ENCODE data around the gene ANKRD9.

ANKRD9 gene

GRCh38 chr14:102528431-102529170, 19.0 kb upstream of the ANKRD9 start:
- no peak for DNase-seq
- TF ChIP-seq, protein P1, sequence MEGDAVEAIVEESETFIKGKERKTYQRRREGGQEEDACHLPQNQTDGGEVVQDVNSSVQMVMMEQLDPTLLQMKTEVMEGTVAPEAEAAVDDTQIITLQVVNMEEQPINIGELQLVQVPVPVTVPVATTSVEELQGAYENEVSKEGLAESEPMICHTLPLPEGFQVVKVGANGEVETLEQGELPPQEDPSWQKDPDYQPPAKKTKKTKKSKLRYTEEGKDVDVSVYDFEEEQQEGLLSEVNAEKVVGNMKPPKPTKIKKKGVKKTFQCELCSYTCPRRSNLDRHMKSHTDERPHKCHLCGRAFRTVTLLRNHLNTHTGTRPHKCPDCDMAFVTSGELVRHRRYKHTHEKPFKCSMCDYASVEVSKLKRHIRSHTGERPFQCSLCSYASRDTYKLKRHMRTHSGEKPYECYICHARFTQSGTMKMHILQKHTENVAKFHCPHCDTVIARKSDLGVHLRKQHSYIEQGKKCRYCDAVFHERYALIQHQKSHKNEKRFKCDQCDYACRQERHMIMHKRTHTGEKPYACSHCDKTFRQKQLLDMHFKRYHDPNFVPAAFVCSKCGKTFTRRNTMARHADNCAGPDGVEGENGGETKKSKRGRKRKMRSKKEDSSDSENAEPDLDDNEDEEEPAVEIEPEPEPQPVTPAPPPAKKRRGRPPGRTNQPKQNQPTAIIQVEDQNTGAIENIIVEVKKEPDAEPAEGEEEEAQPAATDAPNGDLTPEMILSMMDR (IDR thresholded peaks at IDR 0.05): no peak
- no peaks in the 10 kb centered on the region for H3K27me3 Mint-ChIP-seq (ENCODE audit: low read depth, poor library complexity)
- no peak overlapping the region for H3K4me3 Mint-ChIP-seq
- no peaks in the 10 kb centered on the region for H3K9me3 Mint-ChIP-seq
- no peak overlapping the region for H3K27ac Mint-ChIP-seq
- peaks cover 26% of the 10 kb centered on the region for H3K4me1 Mint-ChIP-seq
- no peaks in the 10 kb centered on the region for H3K36me3 Mint-ChIP-seq (ENCODE audit: low read depth)

GRCh38 chr14:102525929-102526497, 16.4 kb upstream of the ANKRD9 start:
- Mint-ChIP-seq H3K4me3 (peak overlapping the region; percentile 91), H3K9me3 (no peaks in the 10 kb centered on the region), H3K27ac (no peak overlapping the region), H3K27me3 (ENCODE audit: low read depth, poor library complexity) (peaks cover 4% of the 10 kb centered on the region), H3K4me1 (peaks cover 31% of the 10 kb centered on the region), H3K36me3 (ENCODE audit: low read depth) (no peaks in the 10 kb centered on the region)
- no peak for DNase-seq
- TF ChIP-seq, protein P1 (IDR thresholded peaks at IDR 0.05): no peak

GRCh38 chr14:102525219-102525928, 15.8 kb upstream of the ANKRD9 start:
- Mint-ChIP-seq H3K27ac (peak overlapping the region; percentile 89), H3K36me3 (ENCODE audit: low read depth) (no peaks in the 10 kb centered on the region), H3K27me3 (ENCODE audit: low read depth, poor library complexity) (peaks cover 5% of the 10 kb centered on the region), H3K4me3 (peak overlapping the region; percentile 91), H3K9me3 (no peaks in the 10 kb centered on the region), H3K4me1 (peaks cover 25% of the 10 kb centered on the region)
- TF ChIP-seq, protein P1 (IDR thresholded peaks at IDR 0.05): no peak
- no peak for DNase-seq

- peaks cover 25% of the 10 kb centered on the region for H3K4me1 Mint-ChIP-seq
Measured at GRCh38 chr14:102524451-102525218, 15.1 kb upstream of the ANKRD9 start.

More at GRCh38 chr14:102524451-102525218, 15.1 kb upstream of the ANKRD9 start:
- H3K27me3 Mint-ChIP-seq (ENCODE audit: low read depth, poor library complexity): peaks cover 11% of the 10 kb centered on the region
- H3K9me3 Mint-ChIP-seq: no peaks in the 10 kb centered on the region
- no peaks in the 10 kb centered on the region for H3K36me3 Mint-ChIP-seq (ENCODE audit: low read depth)
- TF ChIP-seq, protein P1 (IDR thresholded peaks at IDR 0.05): peak; percentile 99
- peak overlapping the region; percentile 89 for H3K27ac Mint-ChIP-seq
- peak overlapping the region; percentile 91 for H3K4me3 Mint-ChIP-seq
- DNase-seq: peak; percentile 100

Measured in nephron progenitor cell (in vitro differentiated cells).